NT2/D1 (cell line): ENCODE data around the gene AKAP6.

Experiments used
- DNase-seq: peaks from one replicate; pipeline ENCODE4 v3.0.0-alpha.2; 2011; ENCODE audit warnings: low read depth, low spot score
- H3K27me3 ChIP-seq: 2 replicates; pipeline ENCODE4 v1.6.0; 2011; ENCODE audit warnings: mild to moderate bottlenecking; ENCODE audit not compliant: insufficient read length, insufficient read depth
- H3K36me3 ChIP-seq: 2 replicates; pipeline ENCODE4 v1.6.1; 2011; ENCODE audit warnings: mild to moderate bottlenecking, low read length, mixed read lengths; ENCODE audit not compliant: insufficient read depth, insufficient read length
- H3K4me1 ChIP-seq: 2 replicates; pipeline ENCODE4 v1.5.1; 2011; ENCODE audit not compliant: insufficient read depth, insufficient read length
- H3K4me3 ChIP-seq: 2 replicates; pipeline ENCODE4 v1.5.1; 2011; ENCODE audit warnings: low read depth; ENCODE audit not compliant: insufficient read length
- H3K9ac ChIP-seq: 2 replicates; pipeline ENCODE4 v1.6.0; 2011; ENCODE audit warnings: low read depth; ENCODE audit not compliant: insufficient read length
- H3K9me3 ChIP-seq: 2 replicates; pipeline ENCODE4 v1.5.1; 2011; ENCODE audit warnings: mild to moderate bottlenecking, low read length; ENCODE audit not compliant: insufficient read depth
- SUZ12 ChIP-seq: IDR thresholded peaks from 2 replicates; pipeline ENCODE4 v1.6.1; 2011; ENCODE audit not compliant: insufficient read length, insufficient read depth; ENCODE audit errors: extremely low read depth
- YY1 ChIP-seq: IDR thresholded peaks from 2 replicates; pipeline ENCODE4 v1.6.1; 2011; ENCODE audit not compliant: insufficient read length, insufficient read depth
- ZNF274 ChIP-seq: IDR thresholded peaks from 2 replicates; pipeline ENCODE4 v1.6.1; 2011; ENCODE audit warnings: mild to moderate bottlenecking, low read depth, low read length

AKAP6 gene

GRCh38 chr14:32737621-32738020 is 408.5 kb downstream of the AKAP6 start:
- no peaks in the 10 kb centered on the region for H3K9me3 ChIP-seq

GRCh38 chr14:32738206-32738871 is 409.2 kb downstream of the AKAP6 start:
- no peak for TF ChIP-seq ZNF274
- no peak for TF ChIP-seq SUZ12
- TF ChIP-seq YY1: no peak
- Histone ChIP-seq H3K4me3 (no peak overlapping the region), H3K9me3 (no peaks in the 10 kb centered on the region), H3K27me3 (no peaks in the 10 kb centered on the region), H3K4me1 (no peaks in the 10 kb centered on the region), H3K36me3 (no peaks in the 10 kb centered on the region), H3K9ac (no peak overlapping the region)
- no peak for DNase-seq

More at GRCh38 chr14:32737621-32738020, 408.5 kb downstream of the AKAP6 start:
- Histone ChIP-seq H3K4me3 (no peak overlapping the region), H3K27me3 (no peaks in the 10 kb centered on the region), H3K9ac (no peak overlapping the region), H3K36me3 (no peaks in the 10 kb centered on the region), H3K4me1 (no peaks in the 10 kb centered on the region)
- no peak for TF ChIP-seq SUZ12
- no peak for TF ChIP-seq ZNF274
- TF ChIP-seq YY1: no peak
- no peak for DNase-seq

- H3K9me3 ChIP-seq: no peaks in the 10 kb centered on the region
- DNase-seq: no peak
- no peak for TF ChIP-seq ZNF274
- no peak for TF ChIP-seq SUZ12
- no peak for TF ChIP-seq YY1
- H3K4me1 ChIP-seq: no peaks in the 10 kb centered on the region
- H3K36me3 ChIP-seq: no peaks in the 10 kb centered on the region
- H3K27me3 ChIP-seq: no peaks in the 10 kb centered on the region
- no peak overlapping the region for H3K9ac ChIP-seq
- no peak overlapping the region for H3K4me3 ChIP-seq
Measured at GRCh38 chr14:32744811-32745445, 415.8 kb downstream of the AKAP6 start.

GRCh38 chr14:32754209-32754608 is 425.1 kb downstream of the AKAP6 start:
- no peak overlapping the region for H3K4me3 ChIP-seq
- no peaks in the 10 kb centered on the region for H3K27me3 ChIP-seq
- DNase-seq: no peak
- H3K9ac ChIP-seq: no peak overlapping the region
- no peaks in the 10 kb centered on the region for H3K36me3 ChIP-seq
- TF ChIP-seq ZNF274 (no peak), YY1 (no peak), SUZ12 (no peak)
- no peaks in the 10 kb centered on the region for H3K9me3 ChIP-seq
- no peaks in the 10 kb centered on the region for H3K4me1 ChIP-seq

- H3K9ac ChIP-seq: no peak overlapping the region
- TF ChIP-seq SUZ12: no peak
- TF ChIP-seq YY1: no peak
- TF ChIP-seq ZNF274: no peak
- no peaks in the 10 kb centered on the region for H3K9me3 ChIP-seq
- no peak overlapping the region for H3K4me3 ChIP-seq
- no peaks in the 10 kb centered on the region for H3K4me1 ChIP-seq
- no peaks in the 10 kb centered on the region for H3K36me3 ChIP-seq
- no peaks in the 10 kb centered on the region for H3K27me3 ChIP-seq
- DNase-seq: no peak
Measured at GRCh38 chr14:32756173-32756572, 427.1 kb downstream of the AKAP6 start.

GRCh38 chr14:32756775-32757174 is 427.7 kb downstream of the AKAP6 start:
- no peak for DNase-seq
- TF ChIP-seq SUZ12: no peak
- no peak for TF ChIP-seq ZNF274
- H3K4me1 ChIP-seq: no peaks in the 10 kb centered on the region

GRCh38 chr14:32757568-32757967 is 428.5 kb downstream of the AKAP6 start:
- Histone ChIP-seq H3K9me3 (no peaks in the 10 kb centered on the region), H3K4me3 (no peak overlapping the region)

More at GRCh38 chr14:32756775-32757174, 427.7 kb downstream of the AKAP6 start:
- no peaks in the 10 kb centered on the region for H3K27me3 ChIP-seq
- no peaks in the 10 kb centered on the region for H3K36me3 ChIP-seq
- no peaks in the 10 kb centered on the region for H3K9me3 ChIP-seq
- H3K4me3 ChIP-seq: no peak overlapping the region
- no peak overlapping the region for H3K9ac ChIP-seq

More at GRCh38 chr14:32757568-32757967, 428.5 kb downstream of the AKAP6 start:
- Histone ChIP-seq H3K36me3 (no peaks in the 10 kb centered on the region), H3K9ac (no peak overlapping the region), H3K4me1 (no peaks in the 10 kb centered on the region), H3K27me3 (no peaks in the 10 kb centered on the region)
- DNase-seq: no peak
- TF ChIP-seq YY1: no peak
- no peak for TF ChIP-seq SUZ12
- TF ChIP-seq ZNF274: no peak
